B cell (primary cell): Measurements from ENCODE around the gene SIM1. TPM values are rescaled to one million over a fixed set of nuclear protein-coding genes. Genes with fewer than 3 reads are reported as not detected.

Experiments
- ATAC-seq: fragments of 200-7000 bp; cut with Tn5 transposase; one replicate; pipeline ENCODE4 v1.10.0; 2021; ENCODE audit warnings: low read depth, mild to moderate bottlenecking, moderate number of reproducible peaks, moderate library complexity
- CTCF ChIA-PET: fragments of 350-600 bp; sonication (Branson Sonifier 250); formaldehyde crosslinking; loops from one replicate; lab custom pipeline; 2021; ENCODE audit warnings: antibody characterized with exemption, inconsistent platforms; lab: Charles Lee
- POLR2A ChIA-PET: fragments of 350-600 bp; sonication (Branson Sonifier 250); formaldehyde crosslinking; loops from one replicate; lab custom pipeline; 2021; ENCODE audit warnings: antibody characterized with exemption; lab: Charles Lee
- DNase-seq: peaks from one replicate; pipeline ENCODE4 v3.0.0; 2013
- H2AFZ ChIP-seq: 2 replicates; pipeline ENCODE4 v1.6.1; 2012; ENCODE audit warnings: mild to moderate bottlenecking, low read depth, low read length; ENCODE audit not compliant: insufficient read depth, poor library complexity, severe bottlenecking
- H3K27ac ChIP-seq, 2 donors: 1 replicate in 1 of 2; 2 replicates in 1 of 2; pipeline ENCODE4 v1.5.1; 2012 to 2013; ENCODE audit warnings: low read length in 2 of 2, mild to moderate bottlenecking in 2 of 2, moderate library complexity in 1 of 2
- H3K27me3 ChIP-seq, 4 experiments: fragments of 200-600 bp in 1 of 4; sonication (generic) in 1 of 4; replicated peaks in 1 of 4; 1 replicate in 2 of 4; 2 replicates in 2 of 4; pipeline versions ENCODE4 v1.6.1 to v1.7.0; 2013 to 2016; ENCODE audit warnings: low read length in 3 of 4, mild to moderate bottlenecking in 2 of 4, mixed read lengths in 1 of 4, moderate library complexity in 1 of 4; ENCODE audit not compliant: insufficient read depth in 4 of 4, control insufficient read depth in 3 of 4; ENCODE audit errors: control extremely low read depth in 1 of 4
- H3K36me3 ChIP-seq, 2 experiments: replicated peaks in 1 of 2; 1 replicate in 1 of 2; 2 replicates in 1 of 2; pipeline versions ENCODE4 v1.6.1 to v1.7.1; 2013; ENCODE audit warnings: low read length in 1 of 2; ENCODE audit not compliant: insufficient read depth in 2 of 2, control insufficient read depth in 1 of 2; ENCODE audit errors: control extremely low read depth in 1 of 2, extremely low read depth in 1 of 2
- H3K4me1 ChIP-seq, 2 donors: fragments of 200-600 bp in 1 of 2; sonication (generic) in 1 of 2; 1 replicate in 1 of 2; 2 replicates in 1 of 2; pipeline versions ENCODE4 v1.5.1 to v1.6.1; 2013 to 2017; ENCODE audit warnings: low read length in 2 of 2; ENCODE audit not compliant: control insufficient read depth in 2 of 2, insufficient read depth in 2 of 2
- H3K4me2 ChIP-seq: replicated peaks from 2 replicates; pipeline ENCODE3; 2012; ENCODE audit warnings: mild to moderate bottlenecking, low read depth, low read length; ENCODE audit not compliant: poor library complexity, severe bottlenecking
- H3K4me3 ChIP-seq, 5 experiments: fragments of 200-600 bp in 1 of 5; sonication (generic) in 1 of 5; 1 replicate in 3 of 5; 2 replicates in 2 of 5; pipeline versions ENCODE4 v1.5.1 to v1.7.0; 2011 to 2016; ENCODE audit warnings: low read length in 4 of 5, mild to moderate bottlenecking in 4 of 5, low read depth in 2 of 5, control low read depth in 1 of 5, moderate library complexity in 1 of 5; ENCODE audit not compliant: insufficient read depth in 1 of 5; ENCODE audit errors: control extremely low read depth in 1 of 5, extremely low read depth in 1 of 5
- H3K79me2 ChIP-seq: fragments of 200-600 bp; sonication (generic); one replicate; pipeline ENCODE4 v1.6.0; 2016; ENCODE audit warnings: low read length; ENCODE audit not compliant: control insufficient read depth, insufficient read depth
- H3K9ac ChIP-seq: fragments of 200-600 bp; sonication (generic); 2 replicates; pipeline ENCODE4 v1.6.1; 2017; ENCODE audit warnings: mild to moderate bottlenecking, low read length, moderate library complexity
- H3K9me3 ChIP-seq, 3 donors: one replicate each; pipeline versions ENCODE4 v1.6.1 to v1.7.1; 2013; ENCODE audit warnings: low read length in 2 of 3; ENCODE audit not compliant: control insufficient read depth in 2 of 3, insufficient read depth in 1 of 3; ENCODE audit errors: control extremely low read depth in 1 of 3
- H4K20me1 ChIP-seq: 2 replicates; pipeline ENCODE4 v1.6.0; 2012; ENCODE audit warnings: mild to moderate bottlenecking, low read length; ENCODE audit not compliant: insufficient read depth, control insufficient read depth, poor library complexity, severe bottlenecking
- H3K27ac Mint-ChIP-seq: one replicate; pipeline ENCODE4 v1.8.0; 2021; ENCODE audit warnings: mixed read lengths
- H3K27me3 Mint-ChIP-seq: one replicate; pipeline ENCODE4 v1.8.0; 2021; ENCODE audit warnings: mixed read lengths
- H3K4me1 Mint-ChIP-seq: one replicate; pipeline ENCODE4 v1.8.0; 2021; ENCODE audit warnings: mixed read lengths
- H3K4me3 Mint-ChIP-seq: one replicate; pipeline ENCODE4 v1.8.0; 2021; ENCODE audit warnings: mixed read lengths
- H3K9me3 Mint-ChIP-seq: one replicate; pipeline ENCODE4 v1.8.0; 2022; ENCODE audit warnings: mixed read lengths; ENCODE audit not compliant: insufficient read depth
- CTCF ChIP-seq: fragments of 200-600 bp; IDR thresholded peaks from one replicate; pipeline ENCODE4 v1.8.0; 2022; ENCODE audit warnings: antibody characterized with exemption, mild to moderate bottlenecking
- EZH2 ChIP-seq: IDR thresholded peaks from 2 replicates; pipeline ENCODE4 v1.6.1; 2012; ENCODE audit warnings: borderline replicate concordance, low read depth, mild to moderate bottlenecking, moderate library complexity, low read length; ENCODE audit not compliant: insufficient read depth, poor library complexity, severe bottlenecking
- WGBS: methylation state at CpG from one replicate; pipeline ENCODE4 v1.1.5; 2013; ENCODE audit warnings: missing lambda C conversion rate; ENCODE audit not compliant: insufficient coverage; 5-methylcytosine and 5-hydroxymethylcytosine counted together
- intact Hi-C: fragments of 100-400 bp; cut with micrococcal nuclease; formaldehyde crosslinking; loops from one replicate; pipeline ENCODE4 v1.10.0; 2022
- polyA plus RNA-seq: library from polyadenylated mRNA; depleted of rRNA; stranded (reverse); fragments of >200 nt; gene quantifications from 2 replicates; pipeline ENCODE4 v1.2.3, GENCODE V29; 2012
- total RNA-seq, 2 donors: library from RNA; stranded (reverse); fragments of 120-200 nt in 1 of 2; gene quantifications; 1 replicate in 1 of 2; 2 replicates in 1 of 2; pipeline versions ENCODE4 v1.2.3 to v1.2.4, GENCODE V29; 2013 to 2022

SIM1 gene
- total and polyA plus RNA-seq, 2 donors (not counting 1 experiment from before 2014, with no cell fraction given), result not detected

- Histone ChIP-seq H3K9me3 (no peaks in the 10 kb centered on the region), H3K27me3 (no peaks in the 10 kb centered on the region), H3K4me1 (no peaks in the 10 kb centered on the region), H3K79me2 (no peaks in the 10 kb centered on the region), H3K4me3 (no peak overlapping the region), H3K4me2 (no peak overlapping the region), H4K20me1 (no peaks in the 10 kb centered on the region), H3K9ac (no peak overlapping the region), H3K27ac (no peak overlapping the region), H3K36me3 (no peaks in the 10 kb centered on the region), H2AFZ (no peak overlapping the region)
- H3K4me1 Mint-ChIP-seq, result no peaks in the 10 kb centered on the region
- no peak overlapping the region for H3K27ac Mint-ChIP-seq
- intact Hi-C loops, result no loop called here
- ChIA-PET CTCF (no interaction called here), POLR2A (no interaction called here)
- no peak overlapping the region for H3K4me3 Mint-ChIP-seq
- TF ChIP-seq EZH2, result no peak
- no peak for TF ChIP-seq CTCF
- ATAC-seq (no peak), DNase-seq (no peak)
- peaks cover 27% of the 10 kb centered on the region for H3K27me3 Mint-ChIP-seq
- no peaks in the 10 kb centered on the region for H3K9me3 Mint-ChIP-seq
- WGBS, result 29% methylated on average over 1 of the region's 3 CpGs
These were observed 33.8 kb downstream of the SIM1 start for GRCh38 chr6:100430962-100431361.

GRCh38 chr6:100427452-100427851 is 37.3 kb downstream of the SIM1 start:
- no peak for TF ChIP-seq CTCF
- TF ChIP-seq EZH2, result no peak
- Histone ChIP-seq H3K27ac (no peak overlapping the region), H3K9me3 (no peaks in the 10 kb centered on the region), H3K27me3 (no peaks in the 10 kb centered on the region), H4K20me1 (no peaks in the 10 kb centered on the region), H3K4me2 (no peak overlapping the region), H3K4me1 (no peaks in the 10 kb centered on the region), H3K36me3 (no peaks in the 10 kb centered on the region), H3K79me2 (no peaks in the 10 kb centered on the region), H3K9ac (no peak overlapping the region), H2AFZ (no peak overlapping the region), H3K4me3 (no peak overlapping the region)
- no peak for DNase-seq
- ChIA-PET CTCF (no interaction called here), POLR2A (no interaction called here)
- H3K9me3 Mint-ChIP-seq, result no peaks in the 10 kb centered on the region
- no peak for ATAC-seq
- no peak overlapping the region for H3K4me3 Mint-ChIP-seq
- no peaks in the 10 kb centered on the region for H3K4me1 Mint-ChIP-seq
- peaks cover 10% of the 10 kb centered on the region for H3K27me3 Mint-ChIP-seq
- intact Hi-C loops, result no loop called here
- H3K27ac Mint-ChIP-seq, result no peak overlapping the region
